Upper lobe of left lung (tissue), 4 donors: ENCODE results near the gene TMEM256.

Experiments used
- EP300 ChIP-seq, 4 donors: sonication (generic); formaldehyde crosslinking; IDR thresholded peaks; one replicate each; pipeline ENCODE4 v1.5.1; 2017; ENCODE audit warnings: antibody characterized with exemption in 4 of 4, control low read depth in 2 of 4
- POLR2A ChIP-seq, 4 donors: fragments of 450-650 bp; IDR thresholded peaks; one replicate each; pipeline ENCODE4 v1.5.1; 2016 to 2017; ENCODE audit warnings: antibody characterized with exemption in 4 of 4, mild to moderate bottlenecking in 2 of 4
- POLR2AphosphoS5 ChIP-seq, 2 donors: sonication (generic); formaldehyde crosslinking; IDR thresholded peaks; one replicate each; pipeline ENCODE4 v1.5.1; 2017; ENCODE audit warnings: antibody characterized with exemption in 2 of 2
- TF ChIP-seq, protein P1 (sequence below), 6 experiments: fragments of 450-650 bp in 4 of 6; fragments of 200-600 bp in 2 of 6; sonication (generic) in 2 of 6; IDR thresholded peaks; one replicate each; pipeline ENCODE4 v1.5.1; 2016 to 2019; ENCODE audit warnings: antibody characterized with exemption in 6 of 6

DNA sequence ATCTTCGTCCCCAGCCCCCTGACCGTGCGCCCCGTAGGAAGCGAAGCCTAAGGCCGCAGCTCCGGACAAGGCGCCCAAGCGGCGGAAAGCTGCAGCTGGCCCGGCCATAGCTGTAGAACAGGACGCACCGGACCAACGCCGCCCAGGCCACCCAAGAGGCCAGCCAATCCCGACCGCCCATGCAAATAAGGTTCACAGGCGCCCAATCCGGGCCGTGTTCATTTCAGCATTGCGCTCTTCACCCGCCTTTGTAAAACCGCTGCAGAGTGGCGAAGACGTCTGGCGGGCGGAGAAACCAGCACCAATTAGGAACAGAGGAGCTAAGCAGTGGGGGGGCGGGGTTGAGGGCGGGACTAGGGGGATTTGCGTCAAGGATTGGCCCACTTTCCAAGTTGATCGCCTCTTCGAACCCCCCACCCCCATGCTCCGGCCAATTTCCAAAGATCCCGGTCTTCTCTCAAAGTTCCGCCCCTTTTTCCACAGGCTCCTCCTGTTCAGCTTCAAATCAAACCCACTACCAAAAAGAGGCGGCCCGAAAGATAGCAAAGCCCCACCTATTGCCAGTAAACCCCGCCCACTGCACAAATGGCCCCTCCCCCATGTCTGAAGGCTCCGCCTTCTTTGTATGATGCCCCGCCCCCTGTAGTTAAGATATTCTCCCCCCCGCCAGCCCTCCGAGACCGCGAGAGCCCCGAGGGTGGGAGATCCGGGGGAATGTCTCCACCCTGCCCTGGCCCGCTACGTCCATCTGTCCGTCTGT lies at the start of gene TMEM256:
- TF ChIP-seq, protein P1, sequence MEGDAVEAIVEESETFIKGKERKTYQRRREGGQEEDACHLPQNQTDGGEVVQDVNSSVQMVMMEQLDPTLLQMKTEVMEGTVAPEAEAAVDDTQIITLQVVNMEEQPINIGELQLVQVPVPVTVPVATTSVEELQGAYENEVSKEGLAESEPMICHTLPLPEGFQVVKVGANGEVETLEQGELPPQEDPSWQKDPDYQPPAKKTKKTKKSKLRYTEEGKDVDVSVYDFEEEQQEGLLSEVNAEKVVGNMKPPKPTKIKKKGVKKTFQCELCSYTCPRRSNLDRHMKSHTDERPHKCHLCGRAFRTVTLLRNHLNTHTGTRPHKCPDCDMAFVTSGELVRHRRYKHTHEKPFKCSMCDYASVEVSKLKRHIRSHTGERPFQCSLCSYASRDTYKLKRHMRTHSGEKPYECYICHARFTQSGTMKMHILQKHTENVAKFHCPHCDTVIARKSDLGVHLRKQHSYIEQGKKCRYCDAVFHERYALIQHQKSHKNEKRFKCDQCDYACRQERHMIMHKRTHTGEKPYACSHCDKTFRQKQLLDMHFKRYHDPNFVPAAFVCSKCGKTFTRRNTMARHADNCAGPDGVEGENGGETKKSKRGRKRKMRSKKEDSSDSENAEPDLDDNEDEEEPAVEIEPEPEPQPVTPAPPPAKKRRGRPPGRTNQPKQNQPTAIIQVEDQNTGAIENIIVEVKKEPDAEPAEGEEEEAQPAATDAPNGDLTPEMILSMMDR (IDR thresholded peaks at IDR 0.05), result peak in 3 of 6 experiments; percentile 3 to 40 (median 36)
- TF ChIP-seq POLR2A (IDR thresholded peaks at IDR 0.05) (peak in 3 of 4 donors; percentile 59 to 98 (median 97)), POLR2AphosphoS5 (IDR thresholded peaks at IDR 0.05) (peak; percentile 66 to 96), EP300 (IDR thresholded peaks at IDR 0.05) (no peak)
